Measurements from ENCODE around the gene EGFL8.

DNA sequence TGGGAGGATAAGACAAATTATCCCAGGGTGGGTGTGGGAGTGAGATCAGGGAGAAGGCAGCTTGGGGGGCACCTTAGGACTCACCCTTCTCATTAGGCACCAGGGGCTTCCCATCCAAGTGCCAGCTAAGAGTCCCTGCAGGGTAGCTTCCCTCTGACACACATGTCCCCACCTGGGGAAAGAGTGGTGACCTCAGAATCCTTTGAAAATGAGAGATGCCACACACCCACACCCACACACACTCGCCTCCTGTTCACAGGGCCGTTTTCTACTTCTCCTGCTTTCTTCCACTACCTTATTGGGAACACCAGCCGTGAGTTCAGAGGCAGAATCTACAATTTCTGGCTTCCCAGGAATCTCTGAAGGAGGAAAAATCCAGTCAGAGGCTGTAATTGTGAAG, 18.6 kb downstream of the EGFL8 start:
- no peak for TF ChIP-seq CTCF (conservative IDR thresholded peaks at IDR 0.05; ENCODE audit: low read length)
- no peak for TF ChIP-seq EZH2phosphoT487 (IDR thresholded peaks at IDR 0.05; ENCODE audit: borderline replicate concordance)

All from Loucy (cell line).